HepG2 (cell line): ENCODE data around the gene CHD9. TPM values are rescaled to one million over a fixed set of nuclear protein-coding genes. Genes with fewer than 3 reads are reported as not detected.

Source experiments
- BHLHE40 ChIP-seq: IDR thresholded peaks from 2 replicates; pipeline ENCODE4 v1.6.1; 2011; ENCODE audit warnings: low read length, improper control_type of control experiment
- BORCS8-MEF2B ChIP-seq: sonication (generic); formaldehyde crosslinking; IDR thresholded peaks from 2 replicates; pipeline ENCODE4 v1.8.0; 2022; ENCODE audit warnings: mild to moderate bottlenecking, missing genetic modification reagents
- CEBPG ChIP-seq: IDR thresholded peaks from 2 replicates; pipeline ENCODE4 v1.6.1; 2016
- ESRRA ChIP-seq: sonication (generic); formaldehyde crosslinking; IDR thresholded peaks from 2 replicates; pipeline ENCODE4 v1.5.1; 2020; ENCODE audit warnings: mild to moderate bottlenecking, low read depth, missing genetic modification reagents
- FOSL1 ChIP-seq: sonication (generic); formaldehyde crosslinking; IDR thresholded peaks from 2 replicates; pipeline ENCODE4 v1.9.0; 2021; ENCODE audit warnings: missing genetic modification reagents, borderline replicate concordance
- KAT8 ChIP-seq: IDR thresholded peaks from 2 replicates; pipeline ENCODE4 v1.6.1; 2016; ENCODE audit warnings: missing genetic modification reagents, missing compliant biosample characterization
- KDM1A ChIP-seq: IDR thresholded peaks from 2 replicates; pipeline ENCODE4 v1.6.1; 2016; ENCODE audit warnings: missing compliant biosample characterization
- MBD4 ChIP-seq: IDR thresholded peaks from 2 replicates; pipeline ENCODE4 v1.6.1; 2012; ENCODE audit warnings: low read length, inconsistent platforms, borderline replicate concordance
- POLR2A ChIP-seq, 2 experiments: IDR thresholded peaks; 2 replicates each; pipeline ENCODE4 v1.6.1; 2011; ENCODE audit warnings: low read depth in 2 of 2, low read length in 2 of 2, mild to moderate bottlenecking in 1 of 2, moderate library complexity in 1 of 2; ENCODE audit not compliant: insufficient read depth in 1 of 2
- SMAD3 ChIP-seq: sonication (generic); formaldehyde crosslinking; IDR thresholded peaks from 2 replicates; pipeline ENCODE4 v1.4.0; 2020; ENCODE audit warnings: missing genetic modification reagents
- TGIF2 ChIP-seq: IDR thresholded peaks from 2 replicates; pipeline ENCODE4 v1.6.1; 2016; ENCODE audit warnings: control low read depth, missing compliant biosample characterization
- ZBTB8A ChIP-seq: sonication (generic); formaldehyde crosslinking; IDR thresholded peaks from 2 replicates; pipeline ENCODE4 v1.4.0; 2020; ENCODE audit warnings: mild to moderate bottlenecking, low read depth, missing genetic modification reagents, borderline replicate concordance
- ZNF83 ChIP-seq: sonication (generic); formaldehyde crosslinking; IDR thresholded peaks from 2 replicates; pipeline ENCODE4 v1.4.0; 2020; ENCODE audit warnings: missing genetic modification reagents, mild to moderate bottlenecking, borderline replicate concordance
- polyA plus RNA-seq, 8 experiments: library from polyadenylated mRNA; depleted of rRNA in 3 of 8; stranded (reverse) in 7 of 8; unstranded in 1 of 8; fragments of >200 nt; fragmentation: Illumina TruSeq in 4 of 8; extraction: Trizol in 4 of 8; gene quantifications; 2 replicates each; pipeline versions ENCODE4 v1.2.1 to v1.2.3, GENCODE V29; 2011 to 2016; ENCODE audit warnings: low read depth in 4 of 8, missing spikeins in 1 of 8, mixed read lengths in 1 of 8; ENCODE audit not compliant: insufficient read depth in 1 of 8
- total RNA-seq, 5 experiments: library from RNA; depleted of rRNA; stranded (reverse); fragments of >200 nt; fragmentation: Illumina TruSeq; extraction: Trizol; gene quantifications; 2 replicates each; pipeline ENCODE4 v1.2.3, GENCODE V29; 2016; ENCODE audit warnings: low read depth in 1 of 5
- TF ChIP-seq, protein P1 (sequence below): sonication (generic); formaldehyde crosslinking; IDR thresholded peaks from 2 replicates; pipeline ENCODE4 v1.8.1; 2023; ENCODE audit warnings: mild to moderate bottlenecking, moderate library complexity, missing genetic modification reagents
- TF ChIP-seq, protein P2 (sequence below): sonication (generic); formaldehyde crosslinking; IDR thresholded peaks from 2 replicates; pipeline ENCODE4 v1.4.0; 2020; ENCODE audit warnings: missing genetic modification reagents, mild to moderate bottlenecking, borderline replicate concordance
- TF ChIP-seq, protein P3 (sequence below): sonication (generic); formaldehyde crosslinking; conservative IDR thresholded peaks from 2 replicates; pipeline ENCODE4 v1.5.0; 2020; ENCODE audit warnings: missing genetic modification reagents
- TF ChIP-seq, protein P4 (sequence below): IDR thresholded peaks from 2 replicates; pipeline ENCODE4 v1.4.0; 2020; ENCODE audit warnings: mild to moderate bottlenecking, missing genetic modification reagents

Gene CHD9
- total and polyA plus RNA-seq, 2 of the 13 experiments (the other 11 are each of a cell fraction or from before 2014, with no cell fraction given), result 23.4 to 27.7 TPM

DNA sequence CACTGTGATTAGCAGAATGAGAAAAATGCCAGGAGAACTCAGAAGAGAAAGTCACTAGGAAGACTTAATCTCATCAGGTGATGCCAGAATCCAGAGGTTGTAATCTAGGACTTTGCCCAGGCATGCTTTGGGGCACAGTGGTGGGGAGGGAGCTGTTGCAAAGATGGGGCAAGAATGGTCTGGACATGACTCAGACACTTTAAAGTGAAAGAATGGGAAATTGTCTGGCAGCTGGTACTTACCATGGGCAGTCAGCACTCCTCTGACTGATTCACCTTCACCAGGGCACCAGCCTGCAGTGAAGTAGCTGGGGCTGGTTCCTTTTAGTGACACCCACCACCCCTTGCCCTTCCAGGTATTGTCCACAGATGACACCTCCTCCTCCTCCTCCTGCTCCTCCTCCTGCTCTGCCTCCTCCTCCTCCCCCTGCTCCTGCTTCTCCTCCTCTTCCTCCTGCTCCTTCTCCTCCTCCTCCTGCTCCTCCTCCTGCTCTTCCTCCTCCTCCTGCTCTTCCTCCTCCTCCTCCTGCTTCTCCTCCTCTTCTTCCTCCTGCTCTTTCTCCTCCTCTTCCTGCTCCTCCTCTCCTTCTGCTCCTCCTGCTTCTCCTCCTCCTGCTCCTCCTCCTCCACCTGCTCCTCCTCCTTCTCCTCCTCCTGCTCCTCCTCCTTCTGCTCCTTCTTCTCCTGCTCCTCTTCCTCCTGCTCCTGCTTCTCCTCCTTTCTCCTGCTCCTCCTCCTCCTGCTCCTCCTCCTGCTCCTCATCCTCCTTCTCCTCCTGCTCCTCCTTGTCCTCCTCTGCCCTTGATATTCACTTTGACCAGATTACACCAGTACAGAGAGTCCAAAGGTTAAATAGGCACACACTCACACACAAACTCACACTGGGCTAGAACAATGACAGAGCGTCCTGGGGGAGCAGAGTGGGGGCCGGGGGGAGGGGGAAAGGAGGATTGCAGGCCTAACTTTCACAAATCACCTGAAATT lies 2.0 kb upstream of the CHD9 start, which contains the start of gene CHD9NB (continued):
- TF ChIP-seq, protein P1, sequence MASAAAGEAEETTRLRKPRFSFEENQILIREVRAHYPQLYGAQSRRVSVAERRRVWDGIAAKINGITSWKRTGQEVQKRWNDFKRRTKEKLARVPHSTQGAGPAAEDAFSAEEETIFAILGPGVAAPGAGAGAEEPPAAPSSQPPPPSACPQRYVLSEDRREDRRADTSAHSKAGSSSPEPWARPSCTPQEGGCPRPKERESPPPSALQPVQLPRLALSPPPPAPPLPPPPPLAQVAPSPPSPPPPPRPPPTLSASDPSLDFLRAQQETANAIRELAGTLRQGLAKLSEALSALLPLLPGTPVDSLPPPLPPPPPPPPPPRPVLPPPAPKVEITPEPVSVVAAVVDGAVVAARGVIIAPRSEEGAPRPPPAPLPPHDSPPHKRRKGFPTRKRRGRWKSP, result no peak
- TF ChIP-seq ZBTB8A (CRISPR knock-in tag), result no peak
- TF ChIP-seq KAT8 (CRISPR knock-in tag), result 0 out of 2 replicates have a peak, but pooled peaks have one; percentile 22
- TF ChIP-seq MBD4, result no peak
- TF ChIP-seq, protein P2, sequence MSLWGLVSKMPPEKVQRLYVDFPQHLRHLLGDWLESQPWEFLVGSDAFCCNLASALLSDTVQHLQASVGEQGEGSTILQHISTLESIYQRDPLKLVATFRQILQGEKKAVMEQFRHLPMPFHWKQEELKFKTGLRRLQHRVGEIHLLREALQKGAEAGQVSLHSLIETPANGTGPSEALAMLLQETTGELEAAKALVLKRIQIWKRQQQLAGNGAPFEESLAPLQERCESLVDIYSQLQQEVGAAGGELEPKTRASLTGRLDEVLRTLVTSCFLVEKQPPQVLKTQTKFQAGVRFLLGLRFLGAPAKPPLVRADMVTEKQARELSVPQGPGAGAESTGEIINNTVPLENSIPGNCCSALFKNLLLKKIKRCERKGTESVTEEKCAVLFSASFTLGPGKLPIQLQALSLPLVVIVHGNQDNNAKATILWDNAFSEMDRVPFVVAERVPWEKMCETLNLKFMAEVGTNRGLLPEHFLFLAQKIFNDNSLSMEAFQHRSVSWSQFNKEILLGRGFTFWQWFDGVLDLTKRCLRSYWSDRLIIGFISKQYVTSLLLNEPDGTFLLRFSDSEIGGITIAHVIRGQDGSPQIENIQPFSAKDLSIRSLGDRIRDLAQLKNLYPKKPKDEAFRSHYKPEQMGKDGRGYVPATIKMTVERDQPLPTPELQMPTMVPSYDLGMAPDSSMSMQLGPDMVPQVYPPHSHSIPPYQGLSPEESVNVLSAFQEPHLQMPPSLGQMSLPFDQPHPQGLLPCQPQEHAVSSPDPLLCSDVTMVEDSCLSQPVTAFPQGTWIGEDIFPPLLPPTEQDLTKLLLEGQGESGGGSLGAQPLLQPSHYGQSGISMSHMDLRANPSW (CRISPR knock-in tag), result no peak
- TF ChIP-seq POLR2A (IDR thresholded peaks at IDR 0.05; ENCODE audit: insufficient read depth in 1 of 2, low read depth in 2 of 2, low read length in 2 of 2), result no peak; a peak in 1 of 4 replicates
- no peak for TF ChIP-seq FOSL1
- TF ChIP-seq BHLHE40, result peak; percentile 69
- TF ChIP-seq ZNF83 (CRISPR knock-in tag), result no peak
- TF ChIP-seq TGIF2, result peak; percentile 22
- peak; percentile 77; the same call in 1 of the 2 replicates for TF ChIP-seq BORCS8-MEF2B (CRISPR knock-in tag)
- peak; percentile 41; the same call in 1 of the 2 replicates for TF ChIP-seq CEBPG (CRISPR knock-in tag)
- TF ChIP-seq KDM1A (CRISPR knock-in tag), result 0 out of 2 replicates have a peak, but pooled peaks have one; percentile 15
- TF ChIP-seq, protein P3, sequence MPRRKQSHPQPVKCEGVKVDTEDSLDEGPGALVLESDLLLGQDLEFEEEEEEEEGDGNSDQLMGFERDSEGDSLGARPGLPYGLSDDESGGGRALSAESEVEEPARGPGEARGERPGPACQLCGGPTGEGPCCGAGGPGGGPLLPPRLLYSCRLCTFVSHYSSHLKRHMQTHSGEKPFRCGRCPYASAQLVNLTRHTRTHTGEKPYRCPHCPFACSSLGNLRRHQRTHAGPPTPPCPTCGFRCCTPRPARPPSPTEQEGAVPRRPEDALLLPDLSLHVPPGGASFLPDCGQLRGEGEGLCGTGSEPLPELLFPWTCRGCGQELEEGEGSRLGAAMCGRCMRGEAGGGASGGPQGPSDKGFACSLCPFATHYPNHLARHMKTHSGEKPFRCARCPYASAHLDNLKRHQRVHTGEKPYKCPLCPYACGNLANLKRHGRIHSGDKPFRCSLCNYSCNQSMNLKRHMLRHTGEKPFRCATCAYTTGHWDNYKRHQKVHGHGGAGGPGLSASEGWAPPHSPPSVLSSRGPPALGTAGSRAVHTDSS (CRISPR knock-in tag), result no peak
- peak; percentile 27; the same call in 1 of the 2 replicates for TF ChIP-seq SMAD3
- TF ChIP-seq, protein P4, sequence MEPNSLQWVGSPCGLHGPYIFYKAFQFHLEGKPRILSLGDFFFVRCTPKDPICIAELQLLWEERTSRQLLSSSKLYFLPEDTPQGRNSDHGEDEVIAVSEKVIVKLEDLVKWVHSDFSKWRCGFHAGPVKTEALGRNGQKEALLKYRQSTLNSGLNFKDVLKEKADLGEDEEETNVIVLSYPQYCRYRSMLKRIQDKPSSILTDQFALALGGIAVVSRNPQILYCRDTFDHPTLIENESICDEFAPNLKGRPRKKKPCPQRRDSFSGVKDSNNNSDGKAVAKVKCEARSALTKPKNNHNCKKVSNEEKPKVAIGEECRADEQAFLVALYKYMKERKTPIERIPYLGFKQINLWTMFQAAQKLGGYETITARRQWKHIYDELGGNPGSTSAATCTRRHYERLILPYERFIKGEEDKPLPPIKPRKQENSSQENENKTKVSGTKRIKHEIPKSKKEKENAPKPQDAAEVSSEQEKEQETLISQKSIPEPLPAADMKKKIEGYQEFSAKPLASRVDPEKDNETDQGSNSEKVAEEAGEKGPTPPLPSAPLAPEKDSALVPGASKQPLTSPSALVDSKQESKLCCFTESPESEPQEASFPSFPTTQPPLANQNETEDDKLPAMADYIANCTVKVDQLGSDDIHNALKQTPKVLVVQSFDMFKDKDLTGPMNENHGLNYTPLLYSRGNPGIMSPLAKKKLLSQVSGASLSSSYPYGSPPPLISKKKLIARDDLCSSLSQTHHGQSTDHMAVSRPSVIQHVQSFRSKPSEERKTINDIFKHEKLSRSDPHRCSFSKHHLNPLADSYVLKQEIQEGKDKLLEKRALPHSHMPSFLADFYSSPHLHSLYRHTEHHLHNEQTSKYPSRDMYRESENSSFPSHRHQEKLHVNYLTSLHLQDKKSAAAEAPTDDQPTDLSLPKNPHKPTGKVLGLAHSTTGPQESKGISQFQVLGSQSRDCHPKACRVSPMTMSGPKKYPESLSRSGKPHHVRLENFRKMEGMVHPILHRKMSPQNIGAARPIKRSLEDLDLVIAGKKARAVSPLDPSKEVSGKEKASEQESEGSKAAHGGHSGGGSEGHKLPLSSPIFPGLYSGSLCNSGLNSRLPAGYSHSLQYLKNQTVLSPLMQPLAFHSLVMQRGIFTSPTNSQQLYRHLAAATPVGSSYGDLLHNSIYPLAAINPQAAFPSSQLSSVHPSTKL, result peak; percentile 77
- peak; percentile 79; the same call in 1 of the 2 replicates for TF ChIP-seq ESRRA (CRISPR knock-in tag)
